HG02798 (cell line): ENCODE data around the gene NRXN3.
"Not testable (repeated sequence)": the region's sequence is repeated elsewhere in the genome, so short reads cannot be mapped to it uniquely, and the experiment has no call there.

Source experiments
- ATAC-seq: cut with Tn5 transposase; IDR thresholded peaks from one replicate; pipeline ENCODE4 v1.9.1; 2021; ENCODE audit warnings: mild to moderate bottlenecking; ENCODE audit not compliant: unreplicated experiment, poor library complexity

The NRXN3 gene

DNA sequence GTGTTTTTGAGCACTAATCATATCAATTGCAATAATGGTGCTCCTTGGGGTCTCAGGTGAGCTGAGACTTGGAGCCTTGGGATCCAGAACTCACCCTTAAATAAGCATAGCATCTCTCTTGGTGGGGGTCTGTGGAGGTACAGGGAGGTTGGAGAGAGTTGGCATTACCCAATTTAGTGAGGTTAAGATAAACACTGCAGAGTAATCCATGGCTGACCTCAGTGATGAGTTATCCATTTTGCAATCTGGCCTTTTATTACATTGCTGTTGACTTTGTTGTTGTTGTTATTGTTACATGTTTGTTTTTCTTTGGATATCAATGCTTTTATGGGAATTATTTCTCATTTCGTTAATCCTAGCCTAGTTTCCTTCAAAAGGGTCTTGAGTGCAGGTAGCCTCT lies 373.3 kb downstream of the NRXN3 start:
- ATAC-seq = no peak

DNA sequence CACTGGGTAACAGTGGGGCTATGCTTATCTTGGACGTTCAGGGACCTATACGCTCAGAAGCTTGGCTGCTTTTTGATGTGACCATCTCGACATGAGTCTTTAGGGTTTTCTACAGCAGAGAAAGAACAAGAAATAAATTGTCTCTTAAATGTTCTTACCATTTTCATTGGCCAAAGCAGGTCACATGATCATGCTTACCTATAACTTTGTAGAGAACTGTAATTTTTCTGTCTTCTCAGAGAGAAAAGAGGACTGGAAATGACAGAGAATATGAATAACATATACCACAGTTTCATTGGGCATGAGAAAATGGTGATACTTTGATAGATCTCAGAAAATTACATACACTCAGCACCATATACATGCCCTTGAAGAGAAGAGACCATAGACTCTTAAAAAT lies 390.9 kb downstream of the NRXN3 start:
- ATAC-seq = no peak

DNA sequence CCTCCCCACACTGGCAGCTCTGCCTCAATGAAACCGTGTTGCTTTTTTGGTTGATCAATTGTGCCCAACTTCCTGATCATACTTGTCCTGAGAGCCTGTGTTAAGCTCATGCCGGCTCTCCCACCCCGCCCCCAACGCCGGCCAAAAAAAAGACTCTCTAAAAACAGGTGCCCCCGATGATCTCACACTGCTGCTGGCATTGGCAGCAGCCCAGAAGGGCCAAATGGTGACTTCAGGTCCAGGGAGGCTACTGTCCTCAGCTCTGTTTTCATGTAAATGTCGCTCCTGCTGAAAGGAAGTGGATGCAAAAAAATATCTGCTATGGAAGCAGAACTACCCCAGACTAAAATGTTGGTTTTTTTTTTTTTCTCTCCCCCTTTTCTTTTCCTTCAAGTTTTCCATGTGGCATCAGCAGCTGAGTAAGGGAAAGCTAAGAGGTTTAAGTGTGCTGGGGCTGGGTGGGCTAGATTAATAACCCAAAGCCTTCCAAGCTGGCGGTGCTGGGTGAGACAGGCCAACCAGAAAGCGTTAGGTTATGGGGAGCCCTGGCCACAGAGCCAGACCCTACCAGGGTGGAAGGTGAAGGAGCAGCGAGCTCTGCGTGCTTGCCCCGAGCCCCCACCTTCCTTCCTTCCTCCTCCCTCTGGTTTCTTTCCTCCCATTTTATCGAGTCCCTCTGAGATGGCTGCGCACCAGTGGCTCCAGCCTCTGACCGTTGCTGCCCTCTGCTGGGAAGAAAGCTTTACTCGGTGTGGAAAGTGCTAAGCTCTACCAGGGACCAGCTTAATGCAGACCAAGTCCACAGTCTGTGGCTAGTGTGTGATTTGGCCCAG lies 396.1 kb downstream of the NRXN3 start:
- ATAC-seq = peak; percentile 91

DNA sequence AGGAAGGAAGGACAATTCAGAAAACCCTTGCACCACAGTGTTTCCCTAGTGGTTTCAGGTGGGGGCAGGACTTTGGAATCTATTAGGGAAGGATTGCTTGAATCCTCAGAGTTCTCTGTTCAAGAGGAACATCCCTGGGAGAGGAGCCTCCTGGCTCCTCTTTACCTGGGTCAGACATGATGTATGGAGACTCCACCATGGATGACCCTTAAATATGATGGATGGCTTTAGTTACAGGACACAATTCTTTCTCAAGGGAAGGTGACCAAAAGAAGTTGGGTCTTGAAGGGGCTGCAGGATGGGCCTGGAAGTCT lies 396.6 kb downstream of the NRXN3 start:
- ATAC-seq = no peak

- no peak for ATAC-seq
Observed at GRCh38 chr14:78567343-78567742, 397.2 kb downstream of the NRXN3 start.

GRCh38 chr14:78573736-78574135 lies 403.6 kb downstream of the NRXN3 start:
- ATAC-seq = not testable (repeated sequence)

DNA sequence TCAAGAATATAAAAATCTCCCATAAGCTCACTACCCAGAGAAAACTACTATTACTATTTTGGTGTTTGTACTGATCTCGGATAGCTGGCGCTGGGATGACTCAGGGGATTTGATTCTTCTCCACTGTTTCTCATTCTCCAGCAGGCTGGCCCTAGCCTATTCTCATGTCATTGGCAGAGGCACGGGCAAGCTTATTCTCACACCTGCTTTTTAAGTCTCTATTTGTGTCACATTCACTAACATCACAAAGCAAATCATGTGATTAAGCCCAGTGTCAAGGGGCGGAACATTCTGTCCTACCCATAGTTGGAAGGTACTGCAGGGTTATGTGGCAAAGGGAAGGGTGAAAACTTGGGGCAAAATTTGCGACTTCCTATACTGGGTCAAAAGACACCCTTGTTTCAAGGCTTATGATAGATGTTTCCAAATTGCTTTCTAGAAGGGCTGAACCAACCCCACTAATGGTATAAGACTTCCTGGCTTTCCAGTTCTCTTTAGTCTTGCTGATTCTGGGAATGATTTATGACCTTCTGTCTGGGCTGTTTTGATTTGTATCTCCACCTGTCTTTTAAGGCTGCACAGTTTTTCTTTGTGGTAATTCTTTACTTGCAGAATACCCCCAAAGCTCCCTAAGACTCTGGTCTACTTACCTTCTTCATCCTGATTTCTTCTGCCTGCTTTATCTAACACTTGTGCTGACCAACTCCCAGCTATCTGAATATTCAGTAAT lies 406.4 kb downstream of the NRXN3 start:
- no peak for ATAC-seq

- no peak for ATAC-seq
Observed at GRCh38 chr14:78581229-78581628, 411.1 kb downstream of the NRXN3 start.

DNA sequence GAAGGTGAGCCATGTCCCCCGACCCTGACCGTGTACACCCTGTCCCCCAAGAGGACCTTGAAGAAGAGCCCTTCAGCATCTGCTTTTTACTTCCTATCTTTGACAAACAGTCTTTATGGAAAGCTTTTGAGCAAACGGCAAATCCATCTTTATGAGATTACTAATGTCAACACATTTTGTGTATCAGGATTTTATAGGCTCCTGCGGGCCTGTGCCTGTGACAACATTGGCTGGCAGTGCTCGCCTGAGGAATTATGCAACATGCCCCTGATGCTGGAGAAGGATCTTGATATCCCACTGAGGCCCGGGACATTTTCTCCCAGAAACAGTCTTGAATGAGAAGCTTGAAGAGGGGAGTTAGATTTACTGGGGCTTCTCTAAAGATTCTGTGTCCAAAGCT lies 416.5 kb downstream of the NRXN3 start:
- no peak for ATAC-seq

- ATAC-seq = no peak
Observed at GRCh38 chr14:78588906-78589305, 418.7 kb downstream of the NRXN3 start.

DNA sequence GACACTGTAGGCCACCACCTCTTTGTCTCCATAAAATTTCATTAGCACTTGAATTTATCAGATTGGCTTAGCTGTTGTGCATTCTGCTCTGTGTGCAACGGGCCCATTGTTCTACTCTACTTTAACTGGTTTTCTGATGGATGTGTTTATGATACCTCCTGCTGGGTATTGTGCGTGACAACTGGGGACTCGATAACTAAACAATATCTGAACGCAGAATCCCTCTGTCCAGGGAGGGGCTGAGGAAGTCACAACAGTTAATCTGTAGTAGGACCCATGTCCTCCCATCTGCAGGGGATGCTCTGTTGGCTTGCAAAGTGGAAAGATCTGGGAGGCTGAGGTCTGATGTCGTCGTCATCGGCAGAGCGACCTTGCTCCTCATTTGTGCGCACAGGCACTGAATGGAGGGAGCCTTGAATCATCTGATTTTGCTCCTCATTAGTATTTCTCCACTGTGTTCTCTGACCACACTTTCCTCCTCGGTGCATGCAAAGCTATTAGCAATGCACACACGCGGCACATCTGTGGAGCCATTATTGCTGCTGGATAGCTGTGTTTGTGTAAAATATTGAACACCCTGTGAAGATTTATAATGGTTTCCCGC lies 422.5 kb downstream of the NRXN3 start:
- no peak for ATAC-seq

GRCh38 chr14:78593949-78594348 lies 423.8 kb downstream of the NRXN3 start:
- no peak for ATAC-seq

DNA sequence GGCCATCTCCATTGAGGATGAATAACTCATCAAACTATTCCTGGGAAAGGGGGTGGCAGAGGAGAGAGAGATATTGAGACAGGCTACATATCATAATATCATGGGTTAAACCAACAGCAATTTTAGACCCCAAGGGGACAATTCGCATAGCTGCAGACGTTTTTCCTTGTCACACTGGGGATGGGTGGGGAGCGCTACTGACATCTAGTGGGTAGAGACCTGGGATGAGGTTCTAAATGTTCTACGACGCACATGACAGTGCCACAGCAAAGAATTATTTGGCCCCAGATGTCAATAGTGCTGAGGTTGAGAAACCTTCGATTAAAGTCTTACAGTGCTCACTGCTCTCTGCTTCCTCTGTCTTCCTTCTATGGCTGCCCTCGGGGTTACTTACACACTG lies 425.6 kb downstream of the NRXN3 start:
- no peak for ATAC-seq

DNA sequence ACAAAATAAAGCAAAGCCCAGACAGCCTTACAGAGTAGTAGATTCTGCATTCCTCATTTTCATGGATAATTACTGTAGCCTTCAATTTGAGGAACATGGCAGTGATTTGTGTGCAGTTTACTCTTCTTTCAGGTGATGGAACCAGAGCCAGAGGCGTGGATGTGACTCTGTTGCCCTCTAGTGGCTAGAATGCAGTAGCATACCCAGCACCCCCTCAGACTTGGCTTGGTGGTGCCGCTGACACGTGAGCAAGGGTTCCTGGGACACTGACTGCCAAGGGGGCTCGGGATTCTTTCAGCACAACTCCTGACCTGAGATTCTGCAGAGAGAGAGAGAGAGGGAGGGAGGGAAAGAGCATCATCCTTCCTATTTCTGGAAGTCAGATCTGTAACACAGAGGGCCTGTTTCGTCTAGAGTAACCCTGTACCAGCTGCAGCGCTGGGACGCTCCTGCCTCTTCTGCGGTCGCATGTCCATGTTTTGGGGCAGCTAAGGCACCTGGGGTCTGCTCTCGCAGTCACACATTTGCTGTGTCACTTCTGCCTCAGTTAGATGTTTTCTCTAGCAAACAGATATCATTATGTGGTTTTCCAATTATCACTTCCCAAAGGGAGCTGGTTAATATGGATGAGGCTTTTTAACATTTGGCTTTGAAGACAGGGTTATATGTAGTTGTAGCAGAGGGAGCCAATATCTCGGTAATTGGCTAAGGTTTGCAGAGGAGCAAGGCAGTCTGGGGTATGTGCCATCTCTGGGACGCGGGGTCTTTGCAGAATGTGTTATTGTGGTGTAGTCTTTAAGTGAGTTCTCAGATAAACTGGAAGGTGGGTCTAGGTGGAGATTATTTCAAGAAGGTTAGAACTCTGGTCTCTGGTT lies 428.1 kb downstream of the NRXN3 start:
- peak; percentile 92 for ATAC-seq

GRCh38 chr14:78605025-78605762 lies 435.0 kb downstream of the NRXN3 start:
- no peak for ATAC-seq

GRCh38 chr14:78605897-78606500 lies 435.8 kb downstream of the NRXN3 start:
- ATAC-seq = no peak

- ATAC-seq = no peak
Observed at GRCh38 chr14:78608998-78609787, 439.0 kb downstream of the NRXN3 start.

GRCh38 chr14:78610994-78611393 lies 440.8 kb downstream of the NRXN3 start:
- no peak for ATAC-seq
